ENCODE data around the gene CHRNA7.

CHRNA7 gene

GRCh38 chr15:32112101-32112500, 81.8 kb downstream of the CHRNA7 start:
- POLR2A ChIA-PET: no interaction called here
- DNase-seq (ENCODE audit: low read depth, low spot score): no peak
- CTCF ChIA-PET: no interaction called here
- no peak overlapping the region for H3K4me3 ChIP-seq (ENCODE audit: low read depth, low read length)
- TF ChIP-seq CTCF (IDR thresholded peaks at IDR 0.05; ENCODE audit: insufficient read depth, low read length, missing control alignments): no peak

GRCh38 chr15:32113224-32113623, 82.9 kb downstream of the CHRNA7 start:
- no peak for DNase-seq (ENCODE audit: low read depth, low spot score)
- POLR2A ChIA-PET: no interaction called here
- TF ChIP-seq CTCF (IDR thresholded peaks at IDR 0.05; ENCODE audit: insufficient read depth, low read length, missing control alignments): no peak
- CTCF ChIA-PET: no interaction called here
- no peak overlapping the region for H3K4me3 ChIP-seq (ENCODE audit: low read depth, low read length)

- CTCF ChIA-PET: no interaction called here
These were observed 86.8 kb downstream of the CHRNA7 start for GRCh38 chr15:32117122-32117521.

GRCh38 chr15:32119286-32119685, 89.0 kb downstream of the CHRNA7 start:
- ChIA-PET CTCF (no interaction called here), POLR2A (no interaction called here)
- H3K4me3 ChIP-seq (ENCODE audit: low read depth, low read length): no peak overlapping the region
- TF ChIP-seq CTCF (IDR thresholded peaks at IDR 0.05; ENCODE audit: insufficient read depth, low read length, missing control alignments): no peak
- no peak for DNase-seq (ENCODE audit: low read depth, low spot score)

More at GRCh38 chr15:32117122-32117521, 86.8 kb downstream of the CHRNA7 start:
- POLR2A ChIA-PET: no interaction called here
- TF ChIP-seq CTCF (IDR thresholded peaks at IDR 0.05; ENCODE audit: insufficient read depth, low read length, missing control alignments): no peak
- DNase-seq (ENCODE audit: low read depth, low spot score): no peak
- H3K4me3 ChIP-seq (ENCODE audit: low read depth, low read length): no peak overlapping the region

GRCh38 chr15:32119694-32120330, 89.5 kb downstream of the CHRNA7 start:
- no peak for DNase-seq (ENCODE audit: low read depth, low spot score)
- CTCF ChIA-PET: no interaction called here
- TF ChIP-seq CTCF (IDR thresholded peaks at IDR 0.05; ENCODE audit: insufficient read depth, low read length, missing control alignments): no peak
- POLR2A ChIA-PET: no interaction called here
- H3K4me3 ChIP-seq (ENCODE audit: low read depth, low read length): no peak overlapping the region

- POLR2A ChIA-PET: no interaction called here
- TF ChIP-seq CTCF (IDR thresholded peaks at IDR 0.05; ENCODE audit: insufficient read depth, low read length, missing control alignments): no peak
These were observed 90.5 kb downstream of the CHRNA7 start for GRCh38 chr15:32120577-32121383.

More at GRCh38 chr15:32120577-32121383, 90.5 kb downstream of the CHRNA7 start:
- CTCF ChIA-PET: no interaction called here
- DNase-seq (ENCODE audit: low read depth, low spot score): no peak
- H3K4me3 ChIP-seq (ENCODE audit: low read depth, low read length): no peak overlapping the region

Measured in AG04449 (cell line).